Measurements from ENCODE around the gene CCNE1.
"Not testable (repeated sequence)": the region's sequence is repeated elsewhere in the genome, so short reads cannot be mapped to it uniquely, and the experiment has no call there.

Gene CCNE1

DNA sequence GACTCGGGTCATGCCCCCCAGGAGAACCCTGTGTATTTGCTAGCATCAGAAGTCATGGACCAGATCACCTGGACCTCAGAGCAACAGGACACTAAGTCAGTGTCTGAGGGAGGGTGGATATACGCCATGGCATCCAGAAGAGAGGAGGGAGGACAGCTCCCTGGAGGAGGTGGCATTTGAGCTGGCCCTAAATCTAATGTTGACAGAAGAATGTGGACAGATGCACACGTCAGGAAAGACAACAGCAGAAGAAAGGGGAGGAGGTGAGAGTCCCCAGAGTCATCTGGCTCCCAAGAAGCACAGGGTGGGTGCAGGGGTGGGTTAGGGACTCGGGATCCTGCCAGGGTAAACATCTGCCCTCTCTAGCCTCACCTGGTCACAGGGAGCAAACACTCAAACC lies 24.5 kb upstream of the CCNE1 start:
- TF ChIP-seq, protein P1, sequence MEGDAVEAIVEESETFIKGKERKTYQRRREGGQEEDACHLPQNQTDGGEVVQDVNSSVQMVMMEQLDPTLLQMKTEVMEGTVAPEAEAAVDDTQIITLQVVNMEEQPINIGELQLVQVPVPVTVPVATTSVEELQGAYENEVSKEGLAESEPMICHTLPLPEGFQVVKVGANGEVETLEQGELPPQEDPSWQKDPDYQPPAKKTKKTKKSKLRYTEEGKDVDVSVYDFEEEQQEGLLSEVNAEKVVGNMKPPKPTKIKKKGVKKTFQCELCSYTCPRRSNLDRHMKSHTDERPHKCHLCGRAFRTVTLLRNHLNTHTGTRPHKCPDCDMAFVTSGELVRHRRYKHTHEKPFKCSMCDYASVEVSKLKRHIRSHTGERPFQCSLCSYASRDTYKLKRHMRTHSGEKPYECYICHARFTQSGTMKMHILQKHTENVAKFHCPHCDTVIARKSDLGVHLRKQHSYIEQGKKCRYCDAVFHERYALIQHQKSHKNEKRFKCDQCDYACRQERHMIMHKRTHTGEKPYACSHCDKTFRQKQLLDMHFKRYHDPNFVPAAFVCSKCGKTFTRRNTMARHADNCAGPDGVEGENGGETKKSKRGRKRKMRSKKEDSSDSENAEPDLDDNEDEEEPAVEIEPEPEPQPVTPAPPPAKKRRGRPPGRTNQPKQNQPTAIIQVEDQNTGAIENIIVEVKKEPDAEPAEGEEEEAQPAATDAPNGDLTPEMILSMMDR (IDR thresholded peaks at IDR 0.05; ENCODE audit: low read depth, low read length), result no peak
- H3K27me3 ChIP-seq (ENCODE audit: insufficient read depth, low read depth, severe bottlenecking), result no peaks in the 10 kb centered on the region
- H3K36me3 ChIP-seq, result no peaks in the 10 kb centered on the region
- no peak for DNase-seq
- no peak overlapping the region for H3K27ac ChIP-seq
- H3K9me3 ChIP-seq (ENCODE audit: severe bottlenecking), result no peaks in the 10 kb centered on the region
- no peak overlapping the region for H3K4me3 ChIP-seq (ENCODE audit: low read depth, low read length)

DNA sequence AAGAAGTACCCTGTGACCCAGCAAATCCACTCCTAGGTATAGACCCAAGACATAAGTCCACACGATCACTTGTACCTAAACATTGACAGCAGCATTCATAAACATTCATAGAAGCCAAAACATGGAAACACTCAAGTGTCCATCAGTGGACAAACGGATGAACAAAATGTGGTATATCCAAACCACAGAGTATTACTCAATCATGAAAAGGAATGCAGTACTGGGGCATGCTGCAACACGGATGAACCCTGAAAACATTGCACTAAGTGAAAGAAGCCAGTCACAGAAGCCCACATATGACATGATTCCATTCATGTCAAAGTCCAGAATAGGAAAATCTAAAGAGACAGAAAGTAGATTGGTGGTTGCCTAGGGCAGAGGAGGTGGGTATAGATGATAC lies 22.8 kb upstream of the CCNE1 start:
- TF ChIP-seq, protein P1 (IDR thresholded peaks at IDR 0.05; ENCODE audit: low read depth, low read length), result no peak
- no peak overlapping the region for H3K4me3 ChIP-seq (ENCODE audit: low read depth, low read length)
- no peaks in the 10 kb centered on the region for H3K9me3 ChIP-seq (ENCODE audit: severe bottlenecking)
- no peaks in the 10 kb centered on the region for H3K36me3 ChIP-seq
- no peak for DNase-seq
- H3K27ac ChIP-seq, result no peak overlapping the region
- no peaks in the 10 kb centered on the region for H3K27me3 ChIP-seq (ENCODE audit: insufficient read depth, low read depth, severe bottlenecking)

DNA sequence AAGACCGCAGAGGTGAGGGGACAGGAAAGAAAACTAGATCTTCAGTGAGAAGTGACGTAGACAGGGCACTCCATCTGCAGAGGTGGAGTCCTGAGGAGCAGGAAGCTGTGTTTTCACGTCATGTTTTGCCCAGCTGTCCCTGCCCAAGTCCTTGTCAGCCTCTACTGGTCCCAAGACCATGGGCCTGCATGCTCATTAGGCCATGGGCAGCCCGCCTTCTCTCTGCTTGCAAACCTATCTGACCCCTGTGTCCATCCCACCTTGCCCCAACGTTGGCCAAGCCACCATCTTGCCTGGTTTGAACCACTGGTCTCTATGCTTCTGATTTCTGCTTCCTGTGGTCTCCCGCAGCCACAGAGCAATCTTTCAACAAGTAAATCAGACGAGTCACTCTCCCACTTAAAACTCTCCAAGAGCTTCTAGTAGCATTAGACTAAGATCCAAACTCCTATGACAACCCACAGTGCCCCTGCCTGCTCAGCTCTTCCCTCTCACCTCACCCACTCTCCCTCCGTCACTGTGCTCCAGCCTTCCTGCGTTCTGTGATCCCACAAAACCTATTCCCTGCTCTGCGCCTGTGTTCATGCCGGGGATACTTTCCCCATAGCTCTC lies 18.6 kb upstream of the CCNE1 start:
- DNase-seq, result no peak
- Histone ChIP-seq H3K9me3 (ENCODE audit: severe bottlenecking) (no peaks in the 10 kb centered on the region), H3K36me3 (no peaks in the 10 kb centered on the region), H3K4me3 (ENCODE audit: low read depth, low read length) (no peak overlapping the region), H3K27ac (no peak overlapping the region), H3K27me3 (ENCODE audit: insufficient read depth, low read depth, severe bottlenecking) (no peaks in the 10 kb centered on the region)
- TF ChIP-seq, protein P1 (IDR thresholded peaks at IDR 0.05; ENCODE audit: low read depth, low read length), result no peak

DNA sequence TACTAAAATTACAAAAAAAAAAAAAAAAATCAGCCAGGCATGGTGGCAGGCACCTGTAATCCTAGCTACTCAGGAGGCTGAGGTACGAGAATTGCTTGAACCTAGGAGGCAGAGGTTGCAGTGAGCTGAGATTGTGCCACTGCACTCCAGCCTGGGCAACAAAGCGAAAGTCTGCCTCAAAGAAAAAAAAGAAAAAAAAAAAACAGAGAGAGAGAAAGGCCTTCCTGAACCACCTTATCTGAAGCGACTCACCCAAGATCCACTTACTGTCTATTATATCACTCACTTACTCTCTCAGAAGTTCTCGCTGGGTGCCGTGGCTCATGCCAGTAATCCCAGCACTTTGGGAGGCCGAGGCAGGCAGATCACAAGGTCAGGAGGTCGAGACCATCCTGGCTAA lies 17.3 kb upstream of the CCNE1 start:
- not testable (repeated sequence) for DNase-seq; H3K27me3 ChIP-seq (ENCODE audit: insufficient read depth, low read depth, severe bottlenecking); H3K4me3 ChIP-seq (ENCODE audit: low read depth, low read length)

DNA sequence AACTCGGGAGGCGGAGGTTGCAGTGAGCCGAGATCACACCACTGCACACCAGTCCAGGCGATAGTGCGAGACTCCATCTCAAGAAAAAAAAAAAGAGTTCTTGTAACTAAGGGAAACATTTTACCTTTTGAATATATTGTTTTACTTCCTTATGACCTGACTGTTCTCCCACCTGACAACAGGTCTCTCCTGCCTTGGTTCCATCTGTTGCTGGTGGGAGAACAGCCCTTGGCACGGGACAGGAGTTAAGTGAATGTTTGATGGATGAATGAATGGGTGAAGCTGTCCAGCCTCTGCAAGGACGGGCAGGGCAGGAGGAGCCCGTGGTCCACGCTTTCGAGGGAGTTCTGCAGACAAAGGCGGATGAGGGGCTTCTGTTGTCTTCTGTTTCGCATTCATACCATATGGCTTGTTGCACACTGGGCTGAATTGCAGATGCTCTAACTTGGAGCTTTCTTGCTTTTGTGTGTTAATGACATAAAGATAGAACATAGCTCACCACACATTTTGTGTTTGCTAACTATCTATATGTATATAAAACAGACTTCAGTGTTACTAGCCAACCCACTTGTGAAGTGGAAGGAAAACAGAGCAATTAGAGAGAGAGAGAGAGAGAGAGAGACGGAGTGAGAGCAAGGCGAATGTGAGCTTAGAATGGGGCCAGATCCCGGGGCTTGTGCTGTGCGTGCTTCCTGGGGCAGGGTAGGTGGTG lies 16.2 kb upstream of the CCNE1 start:
- H3K9me3 ChIP-seq (ENCODE audit: severe bottlenecking), result no peaks in the 10 kb centered on the region
- no peak overlapping the region for H3K4me3 ChIP-seq (ENCODE audit: low read depth, low read length)
- H3K27me3 ChIP-seq (ENCODE audit: insufficient read depth, low read depth, severe bottlenecking), result no peaks in the 10 kb centered on the region
- DNase-seq, result no peak
- H3K27ac ChIP-seq, result no peak overlapping the region
- TF ChIP-seq, protein P1 (IDR thresholded peaks at IDR 0.05; ENCODE audit: low read depth, low read length), result no peak
- no peaks in the 10 kb centered on the region for H3K36me3 ChIP-seq

More for the DNA sequence above, 17.3 kb upstream of the CCNE1 start:
- not testable (repeated sequence) for H3K27ac ChIP-seq; H3K36me3 ChIP-seq; H3K9me3 ChIP-seq (ENCODE audit: severe bottlenecking)

DNA sequence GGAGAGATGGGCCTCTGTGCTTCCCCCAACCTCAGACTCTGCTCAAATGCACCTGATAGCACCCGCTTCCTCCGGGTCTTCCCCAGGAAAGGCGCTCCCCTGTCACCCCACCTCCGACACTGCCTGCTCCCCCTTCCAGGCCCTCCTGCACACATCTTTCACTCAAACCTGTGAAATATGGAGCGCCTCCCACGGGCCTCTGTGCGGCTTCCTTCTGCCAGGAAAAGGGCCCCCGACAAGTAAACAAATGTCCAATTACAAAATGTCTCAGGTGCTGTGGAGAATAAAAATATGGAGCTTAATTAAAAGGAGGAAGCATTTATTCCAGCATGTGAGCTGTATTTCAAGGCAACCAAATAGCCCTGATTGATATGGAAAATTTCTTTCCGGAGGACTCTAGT lies 15.6 kb upstream of the CCNE1 start:
- no peaks in the 10 kb centered on the region for H3K27me3 ChIP-seq (ENCODE audit: insufficient read depth, low read depth, severe bottlenecking)
- TF ChIP-seq, protein P1 (IDR thresholded peaks at IDR 0.05; ENCODE audit: low read depth, low read length), result no peak
- H3K9me3 ChIP-seq (ENCODE audit: severe bottlenecking), result no peaks in the 10 kb centered on the region
- no peaks in the 10 kb centered on the region for H3K36me3 ChIP-seq
- DNase-seq, result no peak
- no peak overlapping the region for H3K27ac ChIP-seq
- H3K4me3 ChIP-seq (ENCODE audit: low read depth, low read length), result no peak overlapping the region

Measured in WERI-Rb-1 (cell line).